Panc1 (cell line): ENCODE data around the gene SCP2. TPM values are rescaled to one million over a fixed set of nuclear protein-coding genes. Genes with fewer than 3 reads are reported as not detected.

Source experiments
- ATAC-seq: fragments of 200-7000 bp; cut with Tn5 transposase; 2 replicates; pipeline ENCODE4 v1.9.1; 2020; ENCODE audit warnings: mild to moderate bottlenecking, moderate library complexity
- BruUV-seq: library from RNA; stranded (reverse); fragments of 400-500 nt; replicated peaks from 2 replicates; lab custom pipeline; 2021; lab: Mats Ljungman, UMichigan
- CTCF ChIA-PET: fragments of 300-600 bp; sonication (Branson Sonifier 250); formaldehyde crosslinking; loops from one replicate; lab custom pipeline; 2022; ENCODE audit warnings: antibody characterized with exemption; lab: Charles Lee
- POLR2A ChIA-PET: fragments of 300-600 bp; sonication (Branson Sonifier 250); formaldehyde crosslinking; loops from one replicate; lab custom pipeline; 2022; ENCODE audit warnings: antibody characterized with exemption; lab: Charles Lee
- DNase-seq: peaks from one replicate; pipeline ENCODE4 v3.0.0-alpha.2; 2010; ENCODE audit warnings: low read depth, low spot score
- H3K27ac ChIP-seq: 2 replicates; pipeline ENCODE4 v1.5.1; 2011; ENCODE audit warnings: mild to moderate bottlenecking, low read length, inconsistent platforms
- H3K27me3 ChIP-seq: fragments of 200-500 bp; sonication (Bioruptor generic); 2 replicates; pipeline ENCODE4 v1.6.0; 2014; ENCODE audit warnings: low read length, inconsistent platforms; ENCODE audit not compliant: control insufficient read depth, insufficient read depth
- H3K36me3 ChIP-seq: fragments of 200-500 bp; sonication (Bioruptor generic); 2 replicates; pipeline ENCODE4 v1.5.1; 2014; ENCODE audit warnings: inconsistent platforms, mild to moderate bottlenecking, low read length, moderate library complexity; ENCODE audit not compliant: control insufficient read depth, insufficient read depth
- H3K4me1 ChIP-seq: 2 replicates; pipeline ENCODE4 v1.5.1; 2011; ENCODE audit warnings: inconsistent platforms, mild to moderate bottlenecking, low read length, moderate library complexity; ENCODE audit not compliant: control insufficient read depth, insufficient read depth
- H3K4me3 ChIP-seq, 2 experiments: 2 replicates each; pipeline ENCODE4 v1.5.1; 2011 to 2012; ENCODE audit warnings: low read depth in 2 of 2, low read length in 2 of 2, mild to moderate bottlenecking in 2 of 2, inconsistent platforms in 1 of 2, moderate library complexity in 1 of 2
- H3K9me3 ChIP-seq: fragments of 200-500 bp; sonication (Bioruptor generic); 2 replicates; pipeline ENCODE4 v1.5.1; 2014; ENCODE audit warnings: low read depth, mild to moderate bottlenecking, inconsistent platforms, low read length, moderate library complexity; ENCODE audit not compliant: control insufficient read depth, insufficient read depth
- POLR2AphosphoS5 ChIP-seq: IDR thresholded peaks from 2 replicates; pipeline ENCODE4 v1.6.1; 2012; ENCODE audit warnings: mild to moderate bottlenecking, low read depth, low read length, moderate library complexity
- REST ChIP-seq, 2 experiments: IDR thresholded peaks; 2 replicates each; pipeline ENCODE4 v1.6.1; 2011 to 2012; ENCODE audit warnings: low read depth in 2 of 2, control low read depth in 1 of 2, low read length in 1 of 2, mild to moderate bottlenecking in 1 of 2, moderate library complexity in 1 of 2; ENCODE audit not compliant: insufficient read depth in 1 of 2
- SIN3A ChIP-seq: IDR thresholded peaks from 2 replicates; pipeline ENCODE4 v1.6.1; 2012; ENCODE audit warnings: low read depth, mild to moderate bottlenecking, low read length, moderate library complexity, borderline replicate concordance; ENCODE audit not compliant: insufficient read depth
- TCF7L2 ChIP-seq: IDR thresholded peaks from 2 replicates; pipeline ENCODE4 v1.6.1; 2011; ENCODE audit warnings: mild to moderate bottlenecking, low read depth, low read length, inconsistent platforms
- in situ Hi-C: cut with HindIII; loops from 2 replicates; pipeline ENCODE4 v1.10.0; 2016; ENCODE audit warnings: low sequenced_read_pairs, low pct_unique_long_range_greater_than_20kb
- intact Hi-C: fragments of 100-400 bp; cut with micrococcal nuclease; formaldehyde crosslinking; loops from one replicate; pipeline ENCODE4 v1.10.0; 2022; ENCODE audit not compliant: unreplicated experiment
- total RNA-seq: library from RNA; stranded (reverse); gene quantifications from one replicate; pipeline ENCODE4 v1.2.1, GENCODE V29; 2021; ENCODE audit not compliant: unreplicated experiment
- TF ChIP-seq, protein P1 (sequence below): fragments of 450-650 bp; IDR thresholded peaks from 2 replicates; pipeline ENCODE4 v1.5.1; 2017; ENCODE audit warnings: mild to moderate bottlenecking

Gene SCP2
- total RNA-seq, 1 experiment from 2014 or later = 88.7 TPM

DNA sequence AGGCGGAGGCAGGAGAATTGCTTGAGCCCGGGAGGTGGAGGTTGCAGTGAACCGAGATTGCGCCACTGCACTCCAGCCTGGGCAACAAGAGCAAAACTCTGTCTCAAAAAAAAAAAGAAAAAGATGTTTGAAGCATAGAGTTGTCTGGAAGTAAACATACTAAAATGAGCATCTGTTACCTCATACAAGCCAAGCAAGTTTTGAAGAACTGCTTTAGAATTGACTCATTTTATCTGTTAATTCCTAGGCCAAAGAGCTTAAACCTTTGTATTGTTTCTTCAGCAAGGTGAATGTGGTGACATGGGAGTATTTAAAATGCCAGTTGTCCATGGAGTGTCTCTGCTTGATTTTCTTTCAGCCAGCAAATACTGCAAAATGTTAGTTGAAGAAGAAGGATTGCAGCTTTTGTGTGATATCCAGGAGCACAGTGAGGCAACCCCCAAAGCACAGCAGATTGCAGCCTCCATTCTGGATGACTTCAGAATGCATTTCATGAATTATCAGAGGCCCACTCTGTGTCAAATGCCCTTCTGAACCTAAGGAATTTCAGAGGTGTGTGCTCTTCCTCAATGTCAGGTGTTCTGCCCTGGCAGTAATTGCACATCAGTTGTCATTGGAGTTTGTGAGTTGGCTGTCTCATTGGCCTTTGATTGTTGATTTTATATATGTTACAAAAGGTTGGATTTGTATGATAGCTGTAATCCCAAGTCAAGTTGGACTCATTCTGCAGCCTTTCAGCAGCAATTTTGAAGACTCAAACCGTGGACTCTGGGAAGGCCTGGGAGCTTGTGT is 34.5 kb upstream of the SCP2 start:
- H3K36me3 ChIP-seq = no peaks in the 10 kb centered on the region
- ATAC-seq = no peak
- no peaks in the 10 kb centered on the region for H3K4me1 ChIP-seq
- no peak overlapping the region for H3K27ac ChIP-seq
- no peaks in the 10 kb centered on the region for H3K27me3 ChIP-seq
- no peaks in the 10 kb centered on the region for H3K9me3 ChIP-seq
- no peak for TF ChIP-seq REST (IDR thresholded peaks at IDR 0.05; ENCODE audit: insufficient read depth in 1 of 2, low read depth in 2 of 2, low read length in 1 of 2)
- no peak for TF ChIP-seq POLR2AphosphoS5
- TF ChIP-seq, protein P1, sequence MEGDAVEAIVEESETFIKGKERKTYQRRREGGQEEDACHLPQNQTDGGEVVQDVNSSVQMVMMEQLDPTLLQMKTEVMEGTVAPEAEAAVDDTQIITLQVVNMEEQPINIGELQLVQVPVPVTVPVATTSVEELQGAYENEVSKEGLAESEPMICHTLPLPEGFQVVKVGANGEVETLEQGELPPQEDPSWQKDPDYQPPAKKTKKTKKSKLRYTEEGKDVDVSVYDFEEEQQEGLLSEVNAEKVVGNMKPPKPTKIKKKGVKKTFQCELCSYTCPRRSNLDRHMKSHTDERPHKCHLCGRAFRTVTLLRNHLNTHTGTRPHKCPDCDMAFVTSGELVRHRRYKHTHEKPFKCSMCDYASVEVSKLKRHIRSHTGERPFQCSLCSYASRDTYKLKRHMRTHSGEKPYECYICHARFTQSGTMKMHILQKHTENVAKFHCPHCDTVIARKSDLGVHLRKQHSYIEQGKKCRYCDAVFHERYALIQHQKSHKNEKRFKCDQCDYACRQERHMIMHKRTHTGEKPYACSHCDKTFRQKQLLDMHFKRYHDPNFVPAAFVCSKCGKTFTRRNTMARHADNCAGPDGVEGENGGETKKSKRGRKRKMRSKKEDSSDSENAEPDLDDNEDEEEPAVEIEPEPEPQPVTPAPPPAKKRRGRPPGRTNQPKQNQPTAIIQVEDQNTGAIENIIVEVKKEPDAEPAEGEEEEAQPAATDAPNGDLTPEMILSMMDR = no peak
- no peak for TF ChIP-seq SIN3A
- no peak for TF ChIP-seq TCF7L2
- in situ Hi-C loops = no loop called here
- BruUV-seq = no TSS peak
- CTCF ChIA-PET = no interaction called here
- POLR2A ChIA-PET = no interaction called here
- H3K4me3 ChIP-seq = no peak overlapping the region
- DNase-seq = no peak
- intact Hi-C loops = no loop called here

DNA sequence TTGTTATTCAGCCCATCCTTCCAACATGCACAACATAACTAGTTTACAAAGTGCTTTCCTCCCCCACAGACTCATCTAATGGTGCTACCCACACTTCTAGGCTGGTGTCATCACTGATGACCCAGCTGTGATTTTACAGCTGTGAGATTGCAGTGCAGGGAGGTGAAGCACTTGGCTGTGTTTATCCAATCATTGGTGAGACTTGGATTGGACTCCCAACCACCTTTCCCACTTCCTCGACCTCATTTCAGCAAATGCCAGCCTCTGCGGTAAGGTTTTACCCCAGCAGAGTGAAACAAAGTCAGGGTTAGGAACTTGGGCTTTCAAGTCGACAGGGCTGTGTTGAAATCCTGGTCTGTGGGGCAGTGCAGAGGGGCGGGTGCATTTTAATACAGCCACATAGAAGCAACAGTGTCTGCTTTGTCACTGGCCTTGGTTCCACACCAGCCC is 27.6 kb upstream of the SCP2 start:
- Histone ChIP-seq H3K27me3 (no peaks in the 10 kb centered on the region), H3K27ac (no peak overlapping the region), H3K36me3 (no peaks in the 10 kb centered on the region), H3K4me3 (no peak overlapping the region), H3K4me1 (no peaks in the 10 kb centered on the region), H3K9me3 (no peaks in the 10 kb centered on the region)
- intact Hi-C loops (no loop called here), in situ Hi-C loops (no loop called here)
- POLR2A ChIA-PET = no interaction called here
- no TSS peak for BruUV-seq
- TF ChIP-seq REST (IDR thresholded peaks at IDR 0.05; ENCODE audit: insufficient read depth in 1 of 2, low read depth in 2 of 2, low read length in 1 of 2) (no peak), POLR2AphosphoS5 (no peak), TCF7L2 (no peak), SIN3A (no peak)
- TF ChIP-seq, protein P1 = no peak
- CTCF ChIA-PET = no interaction called here
- DNase-seq = no peak
- no peak for ATAC-seq
